ENCODE data around the gene CCDC88C. TPM values are rescaled to one million over a fixed set of nuclear protein-coding genes. Genes with fewer than 3 reads are reported as not detected.
"Not testable (repeated sequence)": the region's sequence is repeated elsewhere in the genome, so short reads cannot be mapped to it uniquely, and the experiment has no call there.

CCDC88C gene
- total RNA-seq, 1 experiment from 2014 or later, result 19.7 TPM

GRCh38 chr14:91410771-91411536 is 6.7 kb downstream of the CCDC88C start:
- Histone ChIP-seq H3K9ac (ENCODE audit: low read length) (no peak overlapping the region), H3K27me3 (ENCODE audit: low read length) (no peaks in the 10 kb centered on the region), H3K36me3 (ENCODE audit: low read depth, low read length) (peaks cover 8% of the 10 kb centered on the region), H3K9me3 (ENCODE audit: low read length) (no peaks in the 10 kb centered on the region), H3K27ac (ENCODE audit: low read length) (no peak overlapping the region), H3K4me2 (ENCODE audit: low read length) (no peak overlapping the region), H3F3A (ENCODE audit: low read length, unreplicated experiment) (no peaks in the 10 kb centered on the region), H3K4me3 (ENCODE audit: low read length) (no peak overlapping the region), H3K4me1 (ENCODE audit: insufficient read depth, low read length) (peaks cover 5% of the 10 kb centered on the region), H3K9me2 (replicated peaks; ENCODE audit: low read length) (no peaks in the 10 kb centered on the region), H4K20me1 (ENCODE audit: low read length) (no peaks in the 10 kb centered on the region), H2AFZ (ENCODE audit: low read length) (no peak overlapping the region), H3K79me2 (ENCODE audit: low read length) (peaks cover 58% of the 10 kb centered on the region)
- CTCF ChIA-PET, result no interaction called here
- ATAC-seq (no peak), DNase-seq (no peak)
- intact Hi-C loops (cut with micrococcal nuclease), result no loop called here
- no TSS peak for BruUV-seq (replicated peaks)
- TF ChIP-seq EZH2 (IDR thresholded peaks at IDR 0.05; ENCODE audit: low read length, unreplicated experiment) (no peak), CTCF (conservative IDR thresholded peaks at IDR 0.05; ENCODE audit: low read depth, low read length) (no peak), EZH2phosphoT487 (IDR thresholded peaks at IDR 0.05; ENCODE audit: borderline replicate concordance, low read length) (no peak)
- POLR2A ChIA-PET (ENCODE audit: unreplicated experiment), result interaction anchor here (0.6 kb wide), 1 partner anchor 61 kb away, joined by 3 read pairs; no protein-coding TSS in a partner anchor

- H3F3A ChIP-seq (ENCODE audit: low read length, unreplicated experiment), result no peaks in the 10 kb centered on the region
- no peaks in the 10 kb centered on the region for H3K9me2 ChIP-seq (replicated peaks; ENCODE audit: low read length)
- H3K9ac ChIP-seq (ENCODE audit: low read length), result no peak overlapping the region
- H3K27ac ChIP-seq (ENCODE audit: low read length), result no peak overlapping the region
- peaks cover 58% of the 10 kb centered on the region for H3K79me2 ChIP-seq (ENCODE audit: low read length)
- peaks cover 8% of the 10 kb centered on the region for H3K36me3 ChIP-seq (ENCODE audit: low read depth, low read length)
- ATAC-seq (no peak), DNase-seq (no peak)
- TF ChIP-seq EZH2 (IDR thresholded peaks at IDR 0.05; ENCODE audit: low read length, unreplicated experiment) (no peak), CTCF (conservative IDR thresholded peaks at IDR 0.05; ENCODE audit: low read depth, low read length) (no peak), EZH2phosphoT487 (IDR thresholded peaks at IDR 0.05; ENCODE audit: borderline replicate concordance, low read length) (no peak)
- no peaks in the 10 kb centered on the region for H4K20me1 ChIP-seq (ENCODE audit: low read length)
- POLR2A ChIA-PET (ENCODE audit: unreplicated experiment), result no interaction called here
- H3K27me3 ChIP-seq (ENCODE audit: low read length), result no peaks in the 10 kb centered on the region
- no peak overlapping the region for H3K4me3 ChIP-seq (ENCODE audit: low read length)
- BruUV-seq (replicated peaks), result no TSS peak
- CTCF ChIA-PET, result no interaction called here
- intact Hi-C loops (cut with micrococcal nuclease), result no loop called here
- no peaks in the 10 kb centered on the region for H3K9me3 ChIP-seq (ENCODE audit: low read length)
- no peaks in the 10 kb centered on the region for H3K4me1 ChIP-seq (ENCODE audit: insufficient read depth, low read length)
- H3K4me2 ChIP-seq (ENCODE audit: low read length), result no peak overlapping the region
- H2AFZ ChIP-seq (ENCODE audit: low read length), result no peak overlapping the region
Measured at GRCh38 chr14:91409928-91410718, 7.5 kb downstream of the CCDC88C start.

DNA sequence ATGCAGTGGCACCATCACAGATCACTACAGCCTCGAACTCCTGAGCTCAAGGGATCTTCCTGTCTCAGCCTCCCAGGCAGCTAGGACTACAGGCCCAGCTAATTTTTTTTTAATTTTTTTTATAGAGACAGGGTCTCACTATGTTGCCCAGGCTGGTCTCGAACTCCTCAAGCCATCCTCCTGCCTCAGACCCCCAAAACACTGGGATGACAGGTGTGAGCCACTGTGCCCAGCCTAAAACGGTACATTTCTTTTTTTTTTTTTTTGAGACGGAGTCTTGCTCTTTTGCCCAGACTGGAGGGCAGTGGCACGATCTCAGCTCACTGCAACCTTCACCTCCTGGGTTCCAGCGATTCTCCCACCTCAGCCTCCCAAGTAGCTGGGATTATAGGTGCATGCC is 8.4 kb downstream of the CCDC88C start:
- H3K27me3 ChIP-seq (ENCODE audit: low read length); DNase-seq; CTCF ChIA-PET; H4K20me1 ChIP-seq (ENCODE audit: low read length); H3K4me2 ChIP-seq (ENCODE audit: low read length); H3F3A ChIP-seq (ENCODE audit: low read length, unreplicated experiment); H3K4me1 ChIP-seq (ENCODE audit: insufficient read depth, low read length); POLR2A ChIA-PET (ENCODE audit: unreplicated experiment); H3K4me3 ChIP-seq (ENCODE audit: low read length); H3K9ac ChIP-seq (ENCODE audit: low read length); H2AFZ ChIP-seq (ENCODE audit: low read length); intact Hi-C loops (cut with micrococcal nuclease); H3K27ac ChIP-seq (ENCODE audit: low read length); BruUV-seq (replicated peaks); ATAC-seq; H3K9me2 ChIP-seq (replicated peaks; ENCODE audit: low read length); H3K9me3 ChIP-seq (ENCODE audit: low read length); H3K36me3 ChIP-seq (ENCODE audit: low read depth, low read length): not testable (repeated sequence)
- peaks cover 56% of the 10 kb centered on the region for H3K79me2 ChIP-seq (ENCODE audit: low read length)

Measured in PC-3 (cell line).